ENCODE results near the gene FARP2.
"Not testable (repeated sequence)": the region's sequence is repeated elsewhere in the genome, so short reads cannot be mapped to it uniquely, and the experiment has no call there.

The FARP2 gene

GRCh38 chr2:241491549-241492173 lies 135.6 kb downstream of the FARP2 start:
- no peak for DNase-seq

GRCh38 chr2:241492174-241492565 lies 136.1 kb downstream of the FARP2 start:
- DNase-seq: no peak

- no peak for DNase-seq
Observed at GRCh38 chr2:241493092-241493491, 137.0 kb downstream of the FARP2 start.

GRCh38 chr2:241494311-241494908 lies 138.3 kb downstream of the FARP2 start:
- DNase-seq: no peak

- DNase-seq: no peak
Observed at GRCh38 chr2:241495172-241496002, 139.3 kb downstream of the FARP2 start.

- DNase-seq: no peak
Observed at GRCh38 chr2:241496003-241496707, 140.1 kb downstream of the FARP2 start.

GRCh38 chr2:241496904-241497877 lies 141.1 kb downstream of the FARP2 start:
- DNase-seq: no peak

GRCh38 chr2:241498115-241499070 lies 142.3 kb downstream of the FARP2 start:
- DNase-seq: no peak

GRCh38 chr2:241499146-241499965 lies 143.3 kb downstream of the FARP2 start:
- DNase-seq: no peak

GRCh38 chr2:241500016-241500415 lies 143.9 kb downstream of the FARP2 start:
- DNase-seq: no peak

- no peak for DNase-seq
Observed at GRCh38 chr2:241500431-241500975, 144.4 kb downstream of the FARP2 start.

- no peak for DNase-seq
Observed at GRCh38 chr2:241501099-241501541, 145.0 kb downstream of the FARP2 start.

- no peak for DNase-seq
Observed at GRCh38 chr2:241501551-241501950, 145.5 kb downstream of the FARP2 start.

GRCh38 chr2:241502281-241502680 lies 146.2 kb downstream of the FARP2 start:
- no peak for DNase-seq

GRCh38 chr2:241503776-241504392 lies 147.8 kb downstream of the FARP2 start:
- DNase-seq: no peak

GRCh38 chr2:241505086-241505780 lies 149.1 kb downstream of the FARP2 start:
- no peak for DNase-seq

GRCh38 chr2:241505781-241506201 lies 149.7 kb downstream of the FARP2 start:
- DNase-seq: no peak

GRCh38 chr2:241506317-241506716 lies 150.2 kb downstream of the FARP2 start:
- not testable (repeated sequence) for DNase-seq
